DMS53 (cell line): Measurements from ENCODE around the gene LMNTD2.
A peak's percentile ranks its signal among the peaks of the same experiment; 100 is the strongest.

Experiments used
- DNase-seq: peaks from one replicate; lab custom pipeline; 2025; lab: John Stamatoyannopoulos, UW

The LMNTD2 gene, protein sequence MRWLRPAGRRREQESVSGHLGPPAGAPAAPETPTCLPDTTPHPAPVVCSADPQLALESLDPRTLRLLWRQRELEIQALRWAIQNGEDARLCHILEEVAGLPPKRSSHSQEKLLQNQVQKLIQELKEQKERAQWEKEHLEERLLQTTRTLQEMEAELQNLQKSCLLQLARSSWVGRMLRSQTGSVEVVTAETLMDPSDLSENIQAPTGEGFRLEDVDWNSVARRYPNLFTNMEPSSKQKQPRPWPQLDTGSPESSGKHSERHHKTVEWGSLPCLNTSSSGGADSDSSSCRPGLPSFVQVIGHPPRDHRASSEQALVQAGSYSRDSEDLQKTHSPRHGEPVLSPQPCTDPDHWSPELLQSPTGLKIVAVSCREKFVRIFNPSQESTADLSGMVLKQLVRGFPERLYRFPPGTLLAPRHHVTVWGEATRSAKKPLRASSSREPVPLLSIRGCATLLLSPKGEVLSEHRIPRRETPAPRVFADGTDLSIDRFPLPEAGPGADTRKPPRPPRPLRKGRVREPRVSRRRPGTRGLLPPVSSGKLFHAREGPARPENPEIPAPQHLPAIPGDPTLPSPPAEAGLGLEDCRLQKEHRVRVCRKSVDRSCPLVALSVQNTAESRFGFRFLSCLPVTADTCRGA

DNA sequence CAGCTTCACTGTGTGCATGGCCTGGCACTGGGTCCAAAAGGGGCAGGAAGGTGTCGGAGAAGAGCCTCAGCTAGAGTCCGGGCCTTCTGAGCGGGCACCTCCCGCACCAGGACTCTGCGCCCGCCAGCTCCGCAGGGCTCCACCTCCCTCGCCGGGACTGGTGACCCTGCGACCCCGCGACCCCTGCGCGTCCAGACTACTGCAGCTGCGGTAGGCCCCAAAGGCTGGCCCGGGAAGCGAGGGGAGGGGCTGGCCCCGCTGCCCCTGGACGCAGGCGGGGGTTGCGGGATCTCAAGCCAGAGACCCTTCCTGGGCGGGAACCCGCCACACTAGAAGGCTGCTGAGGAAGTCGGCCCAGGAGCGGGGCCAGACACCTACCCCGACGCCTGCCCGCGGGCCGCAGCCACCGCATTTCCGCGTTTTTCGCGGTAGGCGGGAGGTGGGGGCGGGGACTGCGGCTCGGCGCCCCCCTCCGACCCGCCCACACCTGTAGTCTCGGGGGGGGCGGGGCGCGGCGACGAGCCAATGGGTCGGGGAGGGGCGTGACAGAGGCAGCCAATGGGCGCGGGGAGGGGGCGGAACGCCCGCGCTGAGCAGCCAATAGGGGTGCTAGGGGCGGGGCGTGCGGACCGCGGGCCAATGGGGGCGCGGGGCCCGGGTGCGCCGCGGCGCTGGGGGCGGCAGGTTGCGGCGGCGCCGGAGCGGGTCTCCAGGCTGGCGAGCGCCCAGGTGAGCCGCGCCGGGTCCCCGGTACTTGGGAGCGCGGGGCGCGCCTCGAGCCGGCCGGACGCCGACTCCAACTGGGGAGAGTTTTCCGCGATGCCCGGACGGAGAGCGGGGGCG lies at the start of gene LMNTD2, which contains the start of gene RASSF7:
TSS of gene LMNTD2 (minus strand) at position 434 of the 843 bp plus-strand sequence. CDS start at position 412, 22 bp downstream.
TSS of gene RASSF7 (plus strand) at position 666 of the 843 bp plus-strand sequence. CDS start 799 bp downstream, outside the sequence.
- DNase-seq = peak; percentile 99

DNA sequence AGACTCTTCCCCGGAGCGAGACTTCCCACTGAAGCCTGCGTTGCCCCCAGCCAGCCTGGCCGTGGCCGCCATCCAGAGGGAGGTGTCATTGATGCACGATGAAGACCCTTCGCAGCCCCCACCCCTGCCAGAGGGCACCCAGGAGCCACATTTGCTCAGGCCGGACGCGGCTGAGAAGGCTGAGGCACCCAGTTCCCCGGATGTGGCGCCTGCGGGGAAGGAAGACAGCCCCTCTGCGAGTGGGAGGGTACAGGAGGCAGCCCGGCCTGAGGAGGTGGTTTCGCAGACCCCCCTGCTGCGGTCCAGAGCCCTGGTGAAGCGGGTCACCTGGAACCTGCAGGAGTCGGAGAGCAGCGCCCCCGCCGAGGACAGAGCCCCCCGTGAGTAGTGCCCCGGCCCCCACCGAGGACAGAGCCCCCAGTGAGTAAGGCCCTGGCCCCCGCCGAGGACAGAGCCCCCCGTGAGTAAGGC lies 48.8 kb upstream of the LMNTD2 start:
- DNase-seq = no peak

DNA sequence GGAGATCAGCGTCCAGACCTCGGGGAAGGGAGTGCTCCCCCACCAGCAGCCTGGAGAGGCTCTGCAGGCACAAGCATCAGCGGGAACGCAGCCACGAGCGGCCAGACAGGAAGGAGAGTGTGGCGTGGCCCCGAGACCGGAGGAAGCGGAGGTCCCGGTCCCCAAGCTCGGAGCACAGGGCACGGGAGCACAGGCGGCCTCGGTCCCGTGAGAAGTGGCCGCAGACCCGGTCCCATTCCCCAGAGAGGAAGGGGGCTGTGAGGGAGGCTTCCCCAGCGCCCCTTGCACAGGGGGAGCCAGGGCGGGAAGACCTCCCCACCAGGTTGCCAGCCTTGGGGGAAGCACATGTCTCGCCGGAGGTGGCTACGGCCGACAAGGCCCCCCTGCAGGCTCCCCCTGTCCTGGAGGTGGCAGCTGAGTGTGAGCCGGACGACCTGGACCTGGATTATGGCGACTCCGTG lies 48.3 kb upstream of the LMNTD2 start:
- DNase-seq = no peak

DNA sequence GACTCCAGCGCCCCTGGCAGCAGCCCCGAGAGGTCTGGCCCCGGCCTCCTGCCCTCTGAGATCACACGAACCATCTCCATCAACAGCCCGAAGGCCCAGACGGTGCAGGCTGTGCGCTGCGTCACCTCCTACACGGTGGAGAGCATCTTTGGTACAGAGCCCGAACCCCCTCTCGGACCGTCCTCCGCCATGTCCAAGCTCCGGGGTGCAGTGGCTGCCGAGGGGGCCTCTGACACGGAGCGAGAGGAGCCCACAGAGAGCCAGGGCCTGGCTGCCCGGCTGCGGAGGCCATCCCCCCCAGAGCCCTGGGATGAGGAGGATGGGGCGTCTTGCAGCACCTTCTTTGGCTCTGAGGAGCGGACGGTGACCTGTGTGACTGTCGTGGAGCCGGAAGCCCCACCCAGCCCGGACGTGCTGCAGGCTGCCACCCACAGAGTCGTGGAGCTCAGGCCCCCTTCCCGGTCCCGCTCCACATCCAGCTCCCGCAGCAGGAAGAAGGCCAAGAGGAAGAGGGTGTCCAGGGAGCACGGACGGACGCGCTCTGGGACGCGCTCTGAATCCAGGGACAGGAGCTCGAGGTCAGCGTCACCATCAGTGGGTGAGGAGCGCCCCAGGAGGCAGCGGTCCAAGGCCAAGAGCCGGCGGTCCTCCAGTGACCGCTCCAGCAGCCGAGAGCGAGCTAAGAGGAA lies 47.6 kb upstream of the LMNTD2 start:
- DNase-seq = no peak

DNA sequence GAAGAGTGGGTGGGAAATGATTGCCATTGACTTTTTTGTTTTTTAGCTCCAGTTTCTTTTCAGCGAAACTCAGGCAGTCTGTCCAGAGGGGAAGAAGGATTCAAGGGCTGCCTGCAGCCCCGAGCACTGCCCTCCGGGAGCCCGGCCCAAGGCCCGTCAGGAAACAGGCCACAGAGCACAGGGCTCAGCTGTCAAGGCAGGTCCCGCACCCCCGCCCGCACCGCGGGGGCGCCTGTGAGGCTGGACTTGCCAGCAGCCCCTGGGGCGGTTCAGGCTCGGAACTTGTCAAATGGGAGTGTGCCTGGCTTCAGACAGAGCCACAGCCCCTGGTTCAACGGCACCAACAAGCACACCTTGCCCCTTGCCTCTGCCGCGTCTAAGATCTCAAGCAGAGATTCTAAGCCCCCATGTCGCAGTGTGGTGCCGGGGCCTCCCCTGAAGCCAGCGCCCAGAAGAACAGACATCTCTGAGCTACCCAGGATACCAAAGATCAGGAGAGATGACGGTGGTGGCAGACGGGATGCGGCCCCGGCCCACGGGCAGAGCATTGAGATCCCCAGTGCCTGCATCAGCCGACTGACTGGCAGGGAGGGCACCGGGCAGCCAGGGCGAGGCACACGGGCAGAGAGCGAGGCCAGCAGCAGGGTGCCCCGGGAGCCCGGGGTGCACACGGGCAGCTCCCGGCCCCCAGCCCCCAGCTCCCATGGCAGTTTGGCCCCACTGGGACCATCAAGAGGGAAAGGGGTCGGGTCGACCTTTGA lies 46.7 kb upstream of the LMNTD2 start:
- DNase-seq = no peak

DNA sequence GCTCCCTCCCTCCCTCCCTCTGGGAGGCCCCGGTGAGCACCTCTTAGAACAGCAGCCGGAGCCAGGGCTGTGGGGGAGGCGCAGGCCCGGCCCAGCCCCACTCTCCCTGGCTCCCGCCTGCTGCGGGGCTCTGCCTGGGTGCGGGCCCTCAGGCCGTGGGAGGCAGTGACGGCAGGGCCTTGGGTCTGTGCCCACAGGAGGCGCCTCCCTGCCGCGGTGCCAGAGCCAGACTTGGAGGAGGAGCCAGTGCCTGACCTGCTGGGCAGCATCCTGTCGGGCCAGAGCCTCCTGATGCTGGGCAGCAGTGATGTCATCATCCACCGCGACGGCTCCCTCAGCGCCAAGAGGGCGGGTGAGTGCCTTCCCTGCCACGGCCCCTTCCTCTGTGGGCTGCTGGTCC lies 45.7 kb upstream of the LMNTD2 start:
- peak; percentile 62 for DNase-seq

DNA sequence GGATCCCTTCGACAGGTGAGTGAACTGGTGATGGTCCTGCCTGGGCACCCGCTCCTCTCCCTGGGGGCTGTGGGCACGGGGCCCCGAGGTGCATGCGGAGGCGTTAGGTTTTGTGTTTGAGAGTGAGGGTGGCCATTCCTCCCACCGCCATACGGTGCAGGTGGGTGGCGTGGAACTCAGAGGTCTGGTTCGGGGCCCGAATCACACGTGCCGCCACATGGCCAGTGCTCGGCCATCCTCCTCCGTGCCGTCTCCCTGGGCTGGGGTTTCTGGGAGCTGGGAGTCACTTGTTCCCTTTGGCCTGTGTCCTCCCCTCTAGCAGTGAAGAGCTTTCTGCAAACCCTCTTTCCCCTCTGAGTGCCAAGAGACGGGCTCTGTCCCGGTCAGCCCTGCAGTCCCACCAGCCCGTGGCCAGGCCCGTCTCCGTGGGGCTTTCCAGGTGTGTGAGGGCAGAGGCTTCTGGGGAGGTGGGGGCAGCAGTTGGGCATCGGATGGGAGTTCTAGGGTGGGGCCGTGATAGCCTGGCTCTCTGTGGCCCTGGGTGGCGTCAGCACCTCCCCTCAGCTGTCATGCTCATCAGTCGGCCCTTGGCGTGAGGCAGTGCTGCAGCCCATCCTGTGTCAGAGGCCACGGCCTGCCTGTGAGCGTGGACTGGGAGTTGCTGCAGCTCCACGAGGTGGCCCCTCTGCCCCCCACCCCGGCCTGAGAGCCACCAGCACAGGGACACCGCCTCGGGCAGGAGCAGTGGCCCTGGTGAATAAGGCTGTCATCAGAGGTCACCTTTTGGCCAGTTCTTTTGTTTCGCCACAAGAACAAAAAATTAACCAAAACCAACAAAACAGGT lies 45.0 kb upstream of the LMNTD2 start:
- DNase-seq = no peak

DNA sequence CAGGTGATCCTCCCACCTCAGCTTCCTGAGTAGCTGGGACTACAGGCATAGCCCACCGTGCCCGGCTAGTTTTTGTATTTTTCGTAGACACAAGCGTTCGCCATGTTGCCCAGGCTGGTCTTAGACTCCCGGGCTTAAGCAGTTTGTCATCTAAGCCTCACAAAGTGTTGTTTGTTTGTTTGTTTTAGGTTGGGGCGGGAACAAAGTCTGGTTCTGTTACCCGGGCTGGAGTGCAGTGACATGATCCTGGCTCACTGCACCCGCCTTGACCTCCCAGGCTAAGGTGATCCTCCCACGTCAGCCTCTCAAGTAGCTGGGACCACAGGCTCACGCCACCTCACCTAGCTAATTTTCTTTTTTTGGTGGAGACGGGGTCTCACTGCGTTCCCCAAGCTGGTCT lies 42.6 kb upstream of the LMNTD2 start:
- DNase-seq = no peak

DNA sequence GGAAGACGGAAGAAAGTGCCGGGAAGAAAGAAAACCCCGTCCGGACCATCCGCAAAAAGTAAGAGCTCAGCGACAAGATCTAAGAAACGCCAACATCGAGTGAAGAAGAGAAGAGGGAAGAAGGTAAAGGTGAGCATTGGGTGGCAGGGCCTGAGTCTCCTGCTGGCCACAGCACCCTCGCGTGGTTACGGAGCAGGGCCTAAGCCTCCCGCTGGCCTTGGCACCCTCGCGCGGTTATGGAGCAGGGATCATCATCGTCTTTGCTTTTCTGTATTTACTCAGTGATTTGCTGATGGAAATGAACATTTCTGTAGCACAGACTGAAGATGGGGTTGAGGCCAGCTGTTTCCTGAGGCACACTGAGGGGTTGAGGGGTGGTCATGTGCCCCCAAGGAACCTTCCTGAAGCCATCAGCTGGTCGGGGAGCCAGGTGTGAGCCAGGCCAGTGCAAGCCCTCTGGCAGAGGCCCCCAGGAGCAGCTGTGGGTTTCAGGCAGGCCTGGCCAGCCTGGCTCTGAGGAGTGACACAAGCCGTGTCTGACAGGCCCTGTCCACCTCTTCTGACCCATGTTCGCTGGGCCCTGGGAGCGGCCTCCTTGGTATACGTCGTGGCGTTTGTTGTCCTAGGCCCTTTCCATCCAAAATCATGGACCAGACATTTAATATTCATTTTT lies 41.2 kb upstream of the LMNTD2 start:
- DNase-seq = no peak

DNA sequence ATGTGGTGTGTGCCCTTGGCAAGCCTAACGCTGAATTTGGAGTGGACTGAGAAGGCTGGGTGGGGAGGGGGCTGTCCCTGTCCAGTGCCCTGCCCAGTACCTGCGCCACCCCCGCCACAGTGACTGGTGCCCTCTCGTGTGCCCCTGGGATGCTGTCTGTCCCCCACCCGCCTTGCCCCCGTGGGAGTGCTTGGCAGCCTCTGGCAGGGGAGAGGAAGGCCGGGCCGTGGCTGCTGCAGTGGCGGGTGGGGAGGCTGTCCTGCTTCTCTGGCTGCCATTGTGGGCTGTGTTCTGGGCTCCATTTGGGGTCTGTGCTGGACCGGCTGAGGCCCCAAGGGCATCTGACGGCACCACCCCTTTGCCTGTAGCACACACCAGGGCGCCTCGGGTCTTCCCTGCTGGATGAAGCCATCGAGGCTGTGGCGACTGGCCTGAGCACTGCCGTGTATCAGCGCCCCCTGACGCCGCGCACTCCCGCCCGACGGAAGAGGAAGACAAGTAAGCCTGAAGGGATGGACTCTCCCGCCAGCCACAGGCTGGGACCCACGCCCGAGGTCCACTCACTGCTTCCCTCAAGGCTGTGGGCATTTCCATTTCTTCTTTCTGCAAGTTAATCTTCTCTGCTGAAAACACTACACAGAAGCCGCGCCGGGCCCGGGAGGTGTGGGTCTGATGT lies 37.6 kb upstream of the LMNTD2 start:
- no peak for DNase-seq

DNA sequence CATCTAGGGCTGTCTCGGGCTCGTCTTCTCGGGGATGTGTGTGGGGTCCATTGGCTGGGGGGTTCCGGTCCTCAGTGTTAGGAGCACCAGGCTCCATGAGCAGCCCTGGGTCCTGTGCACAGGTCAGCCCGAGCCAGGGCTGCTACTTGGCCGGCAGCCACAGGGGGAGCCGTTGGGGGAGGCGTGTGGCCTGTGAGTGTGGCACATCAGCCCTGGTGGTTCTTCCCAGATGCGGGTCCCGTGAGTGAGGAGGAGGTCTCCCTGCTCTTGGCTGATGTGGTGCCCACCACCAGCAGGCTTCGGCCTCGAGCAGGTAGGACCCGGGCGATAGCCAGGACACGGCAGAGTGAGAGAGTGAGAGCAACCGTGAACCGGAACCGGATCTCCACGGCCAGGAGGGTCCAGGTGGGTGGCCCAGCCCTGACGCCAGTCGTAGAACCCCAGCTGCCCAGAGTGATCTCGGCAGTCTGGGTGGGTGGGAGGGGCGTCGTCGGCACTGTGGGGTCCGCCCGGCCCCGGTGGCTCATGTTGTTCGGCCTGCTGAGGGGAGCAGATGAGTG lies 36.7 kb upstream of the LMNTD2 start:
- peak; percentile 38 for DNase-seq

DNA sequence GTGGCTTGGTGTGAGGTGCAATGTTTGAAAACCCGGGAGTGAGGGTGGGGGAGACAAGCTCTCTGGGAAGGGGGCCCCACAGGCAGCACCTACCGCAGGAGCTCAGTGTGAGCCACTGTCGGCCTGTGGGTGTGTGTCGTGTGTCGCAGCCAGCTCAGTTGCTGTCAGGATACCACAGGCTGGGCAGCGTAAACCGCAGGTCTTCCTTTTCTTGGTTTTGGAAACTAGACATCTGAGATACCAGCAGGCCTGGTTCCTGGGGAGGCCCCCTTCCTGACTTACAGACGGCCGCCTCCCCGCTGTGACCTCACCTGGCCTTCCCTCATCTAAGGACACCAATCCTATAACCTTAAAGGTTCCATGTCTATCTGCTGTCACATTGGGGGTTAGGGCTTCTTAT lies 35.8 kb upstream of the LMNTD2 start:
- DNase-seq = no peak

DNA sequence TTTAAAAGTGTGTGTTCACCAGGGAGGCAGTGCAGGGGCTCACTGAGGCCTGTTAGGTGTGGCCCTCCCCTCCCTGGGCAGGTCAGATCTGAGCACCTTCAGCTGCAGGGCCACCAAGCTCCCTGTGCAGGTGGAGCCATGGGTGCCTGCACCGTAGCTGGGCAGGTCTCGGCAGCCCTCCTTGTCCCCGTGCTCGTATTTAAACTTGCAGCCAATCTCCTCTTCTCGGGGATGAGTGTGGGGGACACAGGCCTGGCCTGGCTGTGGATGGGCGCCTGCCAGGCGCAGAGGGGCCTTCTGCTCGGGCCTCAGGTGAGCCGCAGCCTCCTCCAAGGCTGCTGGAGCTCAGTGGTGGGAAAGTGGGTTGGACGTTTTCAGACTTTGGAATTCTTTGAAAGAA lies 34.9 kb upstream of the LMNTD2 start:
- DNase-seq = no peak

DNA sequence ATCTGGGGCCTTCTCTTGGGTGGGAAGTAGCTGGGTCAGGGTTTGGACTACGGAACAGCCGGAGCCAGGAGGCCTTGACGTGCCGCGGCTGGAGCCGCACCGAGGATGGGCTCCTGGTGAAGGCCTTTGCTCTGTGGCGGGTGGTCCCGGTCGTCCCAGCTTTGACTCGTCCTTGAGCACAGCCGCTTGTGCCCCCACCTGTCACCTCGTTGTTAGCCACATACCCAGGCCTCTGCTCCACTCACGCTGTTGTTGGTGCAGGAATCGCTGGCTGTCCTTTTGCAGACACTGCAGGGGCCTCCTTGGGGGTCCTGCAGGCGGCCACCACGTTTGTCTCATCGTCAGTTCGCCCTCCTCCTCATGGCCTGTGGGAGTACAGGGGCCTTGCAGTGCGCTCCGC lies 32.8 kb upstream of the LMNTD2 start:
- DNase-seq = no peak

DNA sequence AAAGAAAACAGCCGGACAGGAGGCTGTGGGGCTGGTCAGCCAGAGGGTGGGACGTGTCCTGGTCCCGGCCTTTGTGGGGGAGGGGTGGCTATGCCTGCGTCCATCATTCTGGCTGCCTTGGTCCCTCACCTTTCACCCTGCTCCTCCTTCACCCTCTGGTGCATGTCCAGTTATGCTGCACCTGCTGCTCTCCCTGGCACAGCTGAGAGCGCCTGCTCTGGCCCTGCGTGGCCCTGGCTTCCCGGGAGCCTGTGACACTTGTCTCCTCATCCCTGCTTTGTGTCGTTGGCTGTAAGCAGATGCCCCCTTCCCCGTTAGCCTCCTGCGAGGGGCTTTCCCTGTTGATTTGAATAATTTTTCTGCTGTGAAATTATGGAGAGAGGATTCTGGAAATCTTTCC lies 32.4 kb upstream of the LMNTD2 start:
- no peak for DNase-seq

DNA sequence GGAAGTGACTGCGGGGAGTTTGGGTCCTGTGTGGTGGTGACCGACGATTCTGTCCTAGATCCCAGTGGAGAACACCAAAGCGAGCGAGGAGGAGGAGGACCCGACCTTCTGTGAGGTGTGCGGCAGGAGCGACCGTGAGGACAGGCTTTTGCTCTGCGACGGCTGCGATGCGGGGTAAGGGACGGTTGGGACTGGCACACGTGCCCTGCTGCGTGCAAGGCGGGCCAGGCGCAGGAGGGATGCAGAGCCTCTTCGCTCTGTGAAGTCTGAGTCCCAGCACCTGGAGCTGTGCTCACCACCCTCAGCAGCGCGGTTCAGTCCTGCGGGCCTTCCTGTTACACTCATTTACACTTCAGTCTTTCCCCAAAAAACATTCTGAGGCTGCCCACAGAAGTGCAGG lies 32.0 kb upstream of the LMNTD2 start:
- no peak for DNase-seq

DNA sequence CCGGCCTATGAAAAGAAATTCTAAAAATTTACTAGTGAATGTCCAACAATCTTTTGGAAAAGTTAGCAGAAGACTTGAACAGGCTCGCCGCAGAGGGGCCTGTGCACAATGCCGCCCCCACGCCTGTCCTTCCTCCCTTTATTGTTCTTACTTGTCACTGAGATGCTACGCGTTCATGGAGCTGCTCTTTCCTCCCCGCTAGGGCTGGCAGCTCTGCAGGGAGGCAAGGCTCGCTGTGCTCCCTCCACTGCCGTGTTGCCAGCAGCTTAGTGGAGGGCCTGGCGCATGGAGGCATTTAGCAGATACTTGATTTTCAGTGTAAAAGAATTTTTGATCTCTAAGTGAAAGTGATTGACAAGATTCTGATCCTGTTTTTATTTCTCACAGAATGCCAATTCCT lies 30.5 kb upstream of the LMNTD2 start:
- DNase-seq = no peak

DNA sequence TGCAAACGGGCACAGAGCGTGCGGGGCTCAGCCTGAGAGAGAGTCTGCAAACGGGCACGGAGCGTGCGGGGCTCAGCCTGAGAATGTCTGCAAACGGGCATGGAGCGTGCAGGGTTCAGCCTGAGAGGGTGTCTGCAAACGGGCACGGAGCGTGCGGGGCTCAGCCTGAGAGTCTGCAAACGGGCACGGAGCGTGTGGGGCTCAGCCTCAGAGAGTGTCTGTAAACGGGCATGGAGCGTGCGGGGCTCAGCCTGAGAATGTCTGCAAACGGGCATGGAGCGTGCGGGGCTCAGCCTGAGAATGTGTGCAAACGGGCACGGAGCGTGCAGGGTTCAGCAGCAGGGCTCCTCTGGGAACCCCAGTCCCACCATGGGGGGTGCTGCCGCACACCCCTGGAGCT lies 29.3 kb upstream of the LMNTD2 start:
- no peak for DNase-seq

DNA sequence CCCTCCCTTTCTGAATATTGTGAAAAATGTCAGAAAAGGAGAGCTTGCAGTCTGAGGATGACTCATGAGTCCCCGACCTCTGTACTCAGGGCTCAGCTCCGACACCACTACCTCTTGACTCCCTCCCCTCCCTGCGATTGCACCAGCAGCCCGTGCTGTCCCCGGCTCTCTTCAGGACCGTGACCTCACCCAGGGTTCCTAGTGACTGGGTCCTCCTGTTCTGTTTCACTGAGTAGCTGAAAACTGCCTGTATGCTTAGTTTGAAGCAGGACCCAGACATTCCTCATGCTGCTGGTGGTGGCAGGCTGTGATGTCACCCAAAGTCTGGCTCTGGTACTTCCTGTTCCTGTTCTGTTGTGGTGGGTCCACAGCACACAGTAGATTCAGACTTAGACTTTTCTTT lies 27.4 kb upstream of the LMNTD2 start:
- peak; percentile 43 for DNase-seq
